Bronchial epithelial cell (primary cell): ENCODE results near the gene NRIP1. TPM values are rescaled to one million over a fixed set of nuclear protein-coding genes. Genes with fewer than 3 reads are reported as not detected.

ENCODE experiments used
- DNase-seq: peaks from one replicate; pipeline ENCODE4 v3.0.0-alpha.2; 2010; ENCODE audit warnings: low read depth
- FAIRE-seq: peaks from 2 replicates; lab custom pipeline; 2011; peaks lifted over from hg19 to GRCh38; lab: Jason Lieb, UNC
- H3K27me3 ChIP-seq: 2 replicates; pipeline ENCODE4 v1.5.1; 2011; ENCODE audit warnings: low read length; ENCODE audit not compliant: control insufficient read depth, insufficient read depth
- H3K36me3 ChIP-seq: 2 replicates; pipeline ENCODE4 v1.5.1; 2011; ENCODE audit warnings: low read length; ENCODE audit not compliant: control insufficient read depth, insufficient read depth
- H3K4me3 ChIP-seq: 2 replicates; pipeline ENCODE4 v1.5.1; 2011; ENCODE audit warnings: mild to moderate bottlenecking, low read depth, low read length, control low read depth
- total RNA-seq: library from RNA; depleted of rRNA; stranded (reverse); fragments of >200 nt; gene quantifications from 2 replicates; pipeline ENCODE4 v1.2.1, GENCODE V29; 2014
- TF ChIP-seq, protein P1 (sequence below): IDR thresholded peaks from 2 replicates; pipeline ENCODE4 v1.5.1; 2011; ENCODE audit warnings: mild to moderate bottlenecking, moderate library complexity, low read length, control low read depth, inconsistent platforms; ENCODE audit not compliant: insufficient read depth, severe bottlenecking

The NRIP1 gene
- total RNA-seq, 1 donor from 2014 or later = 64.0 TPM

DNA sequence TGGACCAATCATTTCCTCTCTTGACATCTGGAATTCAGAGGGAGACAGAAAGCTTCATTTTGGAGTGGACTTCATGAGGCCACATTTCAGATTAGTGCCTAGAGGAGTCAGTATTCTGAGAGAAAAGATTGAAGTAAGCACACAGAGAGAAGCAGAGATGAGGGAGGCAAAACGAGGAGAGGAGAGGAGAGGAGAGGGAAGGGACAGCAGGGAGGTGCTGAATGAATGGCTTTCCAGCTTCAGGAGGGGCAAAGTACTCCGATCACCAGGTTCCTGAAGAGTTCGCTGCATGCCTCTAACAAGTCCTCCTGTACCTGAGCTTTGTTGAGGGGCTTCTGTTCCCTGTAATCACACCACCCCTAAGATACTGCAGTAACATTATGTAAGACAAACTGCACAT is 76.0 kb downstream of the NRIP1 start:
- TF ChIP-seq, protein P1, sequence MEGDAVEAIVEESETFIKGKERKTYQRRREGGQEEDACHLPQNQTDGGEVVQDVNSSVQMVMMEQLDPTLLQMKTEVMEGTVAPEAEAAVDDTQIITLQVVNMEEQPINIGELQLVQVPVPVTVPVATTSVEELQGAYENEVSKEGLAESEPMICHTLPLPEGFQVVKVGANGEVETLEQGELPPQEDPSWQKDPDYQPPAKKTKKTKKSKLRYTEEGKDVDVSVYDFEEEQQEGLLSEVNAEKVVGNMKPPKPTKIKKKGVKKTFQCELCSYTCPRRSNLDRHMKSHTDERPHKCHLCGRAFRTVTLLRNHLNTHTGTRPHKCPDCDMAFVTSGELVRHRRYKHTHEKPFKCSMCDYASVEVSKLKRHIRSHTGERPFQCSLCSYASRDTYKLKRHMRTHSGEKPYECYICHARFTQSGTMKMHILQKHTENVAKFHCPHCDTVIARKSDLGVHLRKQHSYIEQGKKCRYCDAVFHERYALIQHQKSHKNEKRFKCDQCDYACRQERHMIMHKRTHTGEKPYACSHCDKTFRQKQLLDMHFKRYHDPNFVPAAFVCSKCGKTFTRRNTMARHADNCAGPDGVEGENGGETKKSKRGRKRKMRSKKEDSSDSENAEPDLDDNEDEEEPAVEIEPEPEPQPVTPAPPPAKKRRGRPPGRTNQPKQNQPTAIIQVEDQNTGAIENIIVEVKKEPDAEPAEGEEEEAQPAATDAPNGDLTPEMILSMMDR = no peak
- Histone ChIP-seq H3K36me3 (no peaks in the 10 kb centered on the region), H3K4me3 (no peak overlapping the region), H3K27me3 (no peaks in the 10 kb centered on the region)
- DNase-seq = no peak
- FAIRE-seq = no peak

DNA sequence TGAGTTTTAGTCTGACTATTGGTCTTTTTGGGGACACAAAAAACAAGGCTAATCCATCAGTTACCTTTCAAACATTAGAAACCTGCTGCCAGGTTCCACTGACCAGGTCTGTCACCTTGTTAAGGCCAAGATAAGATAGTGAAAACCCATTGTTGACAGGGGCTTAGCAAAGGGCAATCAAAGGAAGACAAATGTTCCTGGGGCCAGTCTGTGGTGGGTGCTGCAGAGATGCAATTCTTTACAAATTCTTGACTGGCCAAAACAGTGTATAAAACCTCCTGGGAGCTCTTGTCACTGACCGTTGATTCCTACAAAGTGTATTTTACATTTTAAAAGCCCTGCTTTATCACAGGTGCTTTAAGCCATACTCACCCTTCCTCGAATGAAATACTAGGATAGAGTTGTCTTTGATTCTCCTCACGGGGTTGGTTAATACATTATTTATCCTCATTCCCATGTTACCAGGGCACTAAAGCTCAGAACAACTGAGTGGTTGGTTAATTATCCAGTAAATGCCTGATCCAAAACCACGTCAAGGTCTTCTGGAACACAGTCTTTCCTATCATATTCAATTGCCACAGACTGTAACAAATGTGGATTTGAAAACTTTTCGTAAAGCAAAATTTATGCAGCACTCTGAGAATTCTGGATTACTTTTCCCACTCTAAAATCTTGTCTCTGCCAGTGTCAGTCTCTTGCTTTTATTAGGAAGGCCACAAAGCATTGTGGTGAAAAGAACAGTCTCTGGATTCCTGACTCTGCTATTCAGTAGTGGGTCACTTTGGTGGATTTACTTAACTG is 77.2 kb downstream of the NRIP1 start:
- TF ChIP-seq, protein P1 = no peak
- FAIRE-seq (no peak), DNase-seq (no peak)
- Histone ChIP-seq H3K27me3 (no peaks in the 10 kb centered on the region), H3K36me3 (no peaks in the 10 kb centered on the region), H3K4me3 (no peak overlapping the region)

DNA sequence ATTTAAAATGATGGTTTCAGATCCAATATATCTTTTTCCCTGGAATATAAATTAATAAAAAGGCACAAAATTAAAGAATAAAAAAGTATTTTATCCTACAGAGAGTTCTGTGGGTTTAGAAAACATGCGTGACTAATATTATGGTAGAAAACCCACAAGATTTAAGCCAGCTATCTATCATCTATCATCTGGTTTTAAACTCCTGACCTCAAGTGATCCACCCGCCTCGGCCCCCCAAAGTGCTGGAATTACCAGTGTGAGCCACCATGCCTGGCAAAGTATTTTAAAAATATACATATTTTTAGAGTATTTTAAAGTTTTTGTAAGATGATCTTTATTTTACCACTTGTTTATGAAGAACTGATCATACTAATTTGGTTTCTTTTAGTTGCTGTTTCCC is 79.5 kb downstream of the NRIP1 start:
- no peak for FAIRE-seq
- TF ChIP-seq, protein P1 = no peak
- no peaks in the 10 kb centered on the region for H3K36me3 ChIP-seq
- no peaks in the 10 kb centered on the region for H3K27me3 ChIP-seq
- no peak overlapping the region for H3K4me3 ChIP-seq
- no peak for DNase-seq

DNA sequence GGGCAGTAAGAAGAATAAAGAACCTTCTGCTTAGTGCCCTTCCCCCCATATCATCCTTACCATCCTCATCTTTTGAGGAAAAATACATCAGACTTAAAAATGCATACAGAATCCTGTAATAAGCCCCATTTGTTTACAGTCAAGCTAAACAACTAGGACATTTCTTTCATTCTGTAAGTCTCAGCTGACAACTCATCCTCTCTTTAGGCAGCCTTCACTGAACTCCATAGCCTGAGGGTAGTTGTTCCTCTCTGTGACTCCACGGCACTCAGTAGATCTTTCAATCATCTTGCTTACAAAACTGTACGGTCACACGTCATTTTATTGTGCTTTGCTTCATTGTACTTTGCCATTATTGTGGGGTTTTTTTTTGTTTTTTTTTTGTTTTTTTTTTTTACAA is 82.5 kb downstream of the NRIP1 start:
- TF ChIP-seq, protein P1 = no peak
- Histone ChIP-seq H3K27me3 (no peaks in the 10 kb centered on the region), H3K4me3 (no peak overlapping the region), H3K36me3 (peaks cover 2% of the 10 kb centered on the region)
- FAIRE-seq = no peak
- DNase-seq = no peak

DNA sequence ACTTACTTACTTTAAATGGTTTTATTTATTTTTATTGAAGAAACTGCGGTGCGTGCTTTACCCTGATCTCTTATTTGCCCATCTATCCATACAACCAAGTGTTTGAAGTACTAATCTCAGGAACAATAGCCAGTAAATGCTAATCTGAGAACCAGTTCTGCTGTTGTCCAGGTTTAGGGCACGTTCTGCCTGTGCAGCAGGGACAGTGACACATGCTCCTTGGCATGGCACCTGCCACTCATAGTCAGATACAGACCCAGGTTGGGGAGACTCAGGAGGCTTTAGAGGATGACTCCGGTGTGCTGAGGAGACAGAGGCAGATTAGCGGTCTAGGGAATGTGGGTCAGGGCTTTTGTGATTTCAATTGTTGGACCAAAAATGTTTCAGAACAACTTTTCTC is 83.6 kb downstream of the NRIP1 start:
- TF ChIP-seq, protein P1 = no peak
- peaks cover 2% of the 10 kb centered on the region for H3K36me3 ChIP-seq
- no peak overlapping the region for H3K4me3 ChIP-seq
- DNase-seq = no peak
- FAIRE-seq = peak; percentile 7
- H3K27me3 ChIP-seq = no peaks in the 10 kb centered on the region

DNA sequence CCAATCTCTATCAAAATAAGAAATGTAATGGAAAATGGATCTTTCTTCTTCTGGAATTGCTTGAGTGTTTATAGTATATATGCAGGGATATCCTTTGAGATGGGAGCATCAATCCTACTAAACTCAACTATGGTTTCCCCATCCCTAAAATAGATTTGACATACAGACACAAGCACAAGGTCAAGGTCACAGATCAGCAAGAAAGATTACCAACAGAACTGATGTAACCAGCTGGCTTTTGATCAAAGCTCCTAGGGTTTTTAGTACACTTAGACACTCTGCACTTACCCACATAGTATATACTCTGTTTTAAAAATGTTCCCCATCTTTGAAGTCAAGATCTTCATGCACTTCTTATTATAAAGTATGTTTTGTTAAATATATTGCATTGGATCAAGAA is 85.5 kb downstream of the NRIP1 start:
- no peak for FAIRE-seq
- H3K4me3 ChIP-seq = no peak overlapping the region
- DNase-seq = no peak
- no peaks in the 10 kb centered on the region for H3K27me3 ChIP-seq
- TF ChIP-seq, protein P1 = no peak
- H3K36me3 ChIP-seq = peaks cover 2% of the 10 kb centered on the region
